Stimulated activated CD4-positive, alpha-beta T cell treated with anti-CD3 and anti-CD28 coated beads, Interleukin-4, amount 100 ng/mL, for 4 hours (primary cell): ENCODE results near the gene AHNAK.

ENCODE experiments used
- DNase-seq, 2 experiments: peaks; one replicate each; pipeline ENCODE4 v3.0.0-alpha.2; 2020

The AHNAK gene

GRCh38 chr11:62430425-62430824 is 116.2 kb downstream of the AHNAK start:
- no peak for DNase-seq

- no peak for DNase-seq
Measured at GRCh38 chr11:62428871-62429560, 117.6 kb downstream of the AHNAK start.

GRCh38 chr11:62427630-62428233 is 118.9 kb downstream of the AHNAK start:
- no peak for DNase-seq

- no peak for DNase-seq
Measured at GRCh38 chr11:62423012-62423411, 123.6 kb downstream of the AHNAK start.

GRCh38 chr11:62421996-62422395 is 124.6 kb downstream of the AHNAK start:
- DNase-seq: no peak

GRCh38 chr11:62420882-62421281 is 125.7 kb downstream of the AHNAK start:
- DNase-seq: no peak

GRCh38 chr11:62419943-62420342 is 126.7 kb downstream of the AHNAK start:
- DNase-seq: no peak

GRCh38 chr11:62419314-62419929 is 127.2 kb downstream of the AHNAK start:
- DNase-seq: no peak

- DNase-seq: no peak
Measured at GRCh38 chr11:62418733-62419132, 127.9 kb downstream of the AHNAK start, which contains the start of gene SCGB1A1. TSS of gene SCGB1A1 (plus strand) at chr11:62419033. CDS start at chr11:62419096, 63 bp downstream.

GRCh38 chr11:62418136-62418535 is 128.5 kb downstream of the AHNAK start:
- DNase-seq: no peak

- no peak for DNase-seq
Measured at GRCh38 chr11:62416596-62416995, 130.0 kb downstream of the AHNAK start.

GRCh38 chr11:62413060-62413696 is 133.4 kb downstream of the AHNAK start:
- no peak for DNase-seq

GRCh38 chr11:62411524-62411923 is 135.1 kb downstream of the AHNAK start:
- no peak for DNase-seq

GRCh38 chr11:62410972-62411371 is 135.6 kb downstream of the AHNAK start:
- no peak for DNase-seq

GRCh38 chr11:62409831-62410230 is 136.8 kb downstream of the AHNAK start:
- DNase-seq: no peak

GRCh38 chr11:62406034-62406433 is 140.6 kb downstream of the AHNAK start:
- DNase-seq: no peak

- DNase-seq: no peak
Measured at GRCh38 chr11:62404901-62405300, 141.7 kb downstream of the AHNAK start.

- DNase-seq: no peak
Measured at GRCh38 chr11:62404435-62404834, 142.2 kb downstream of the AHNAK start.

GRCh38 chr11:62402960-62403730 is 143.5 kb downstream of the AHNAK start:
- no peak for DNase-seq

GRCh38 chr11:62402226-62402959 is 144.2 kb downstream of the AHNAK start:
- DNase-seq: peak; percentile 51 to 69

GRCh38 chr11:62401811-62402210 is 144.8 kb downstream of the AHNAK start:
- DNase-seq: no peak

GRCh38 chr11:62401356-62401755 is 145.2 kb downstream of the AHNAK start:
- no peak for DNase-seq
